Mammary epithelial cell (primary cell): ENCODE data around the gene ENDOV.

Experiments used
- CTCF ChIP-seq, 2 donors: IDR thresholded peaks in 1 of 2; conservative IDR thresholded peaks in 1 of 2; 2 replicates each; pipeline ENCODE4 v1.5.1; 2011 to 2012; ENCODE audit warnings: inconsistent platforms in 2 of 2, low read length in 2 of 2, mild to moderate bottlenecking in 2 of 2, control low read depth in 1 of 2, low read depth in 1 of 2; ENCODE audit not compliant: insufficient read depth in 1 of 2; ENCODE audit errors: extremely low read depth in 1 of 2
- EZH2 ChIP-seq: IDR thresholded peaks from 2 replicates; pipeline ENCODE4 v1.6.1; 2012; ENCODE audit warnings: low read length, inconsistent platforms, borderline replicate concordance

- no peak for TF ChIP-seq CTCF (conservative IDR thresholded peaks at IDR 0.05 in 1 of 2, IDR thresholded peaks at IDR 0.05 in 1 of 2; ENCODE audit: extremely low read depth in 1 of 2, insufficient read depth in 1 of 2, low read depth in 1 of 2, low read length in 2 of 2)
- TF ChIP-seq EZH2, result no peak
These were observed 18.0 kb upstream of the ENDOV start for GRCh38 chr17:80397034-80397387.
